Liver (tissue), 9 donors: ENCODE results near the gene LIPC. TPM values are rescaled to one million over a fixed set of nuclear protein-coding genes. Genes with fewer than 3 reads are reported as not detected.

Source experiments
- DNase-seq: peaks from one replicate; pipeline ENCODE4 v3.0.0-alpha.2; 2017; ENCODE audit warnings: low spot score
- H3K27ac ChIP-seq, 2 donors: one replicate each; pipeline ENCODE4 v1.7.0; 2013; ENCODE audit warnings: inconsistent platforms in 2 of 2, low read length in 2 of 2, control low read depth in 1 of 2, low read depth in 1 of 2, mild to moderate bottlenecking in 1 of 2
- H3K27me3 ChIP-seq, 4 donors: one replicate each; pipeline versions ENCODE4 v1.6.1 to v1.7.0; 2013; ENCODE audit warnings: low read length in 3 of 4, inconsistent platforms in 1 of 4, mild to moderate bottlenecking in 1 of 4, moderate library complexity in 1 of 4; ENCODE audit not compliant: control insufficient read depth in 4 of 4, insufficient read depth in 4 of 4
- H3K36me3 ChIP-seq, 4 donors: one replicate each; pipeline versions ENCODE4 v1.6.1 to v1.7.0; 2013; ENCODE audit warnings: low read length in 3 of 4, mild to moderate bottlenecking in 3 of 4, low read depth in 1 of 4, moderate library complexity in 1 of 4; ENCODE audit not compliant: control insufficient read depth in 4 of 4, insufficient read depth in 3 of 4
- H3K4me1 ChIP-seq, 4 donors: one replicate each; pipeline versions ENCODE4 v1.6.1 to v1.7.0; 2013; ENCODE audit warnings: low read length in 3 of 4, mild to moderate bottlenecking in 3 of 4, moderate library complexity in 1 of 4; ENCODE audit not compliant: control insufficient read depth in 4 of 4, insufficient read depth in 4 of 4
- H3K4me3 ChIP-seq, 3 donors: one replicate each; pipeline versions ENCODE4 v1.6.1 to v1.7.0; 2013; ENCODE audit warnings: low read length in 3 of 3, control low read depth in 1 of 3, low read depth in 1 of 3, mild to moderate bottlenecking in 1 of 3
- H3K9ac ChIP-seq, 2 donors: one replicate each; pipeline ENCODE4 v1.7.0; 2013; ENCODE audit warnings: low read length in 2 of 2, mild to moderate bottlenecking in 2 of 2, moderate library complexity in 2 of 2, control low read depth in 1 of 2, low read depth in 1 of 2
- H3K9me3 ChIP-seq, 4 donors: one replicate each; pipeline versions ENCODE4 v1.6.1 to v1.7.0; 2013; ENCODE audit warnings: low read length in 3 of 4; ENCODE audit not compliant: control insufficient read depth in 4 of 4
- ATF3 ChIP-seq: IDR thresholded peaks from 2 replicates; pipeline ENCODE4 v1.6.1; 2016; ENCODE audit warnings: antibody characterized with exemption
- EGR1 ChIP-seq, 2 donors: IDR thresholded peaks; 2 replicates each; pipeline ENCODE4 v1.6.1; 2016 to 2018; ENCODE audit warnings: antibody characterized with exemption in 2 of 2, low read depth in 2 of 2
- FOXA1 ChIP-seq: IDR thresholded peaks from 2 replicates; pipeline ENCODE4 v1.6.1; 2016; ENCODE audit warnings: antibody characterized with exemption
- FOXA2 ChIP-seq: IDR thresholded peaks from 2 replicates; pipeline ENCODE4 v1.6.1; 2016; ENCODE audit warnings: antibody characterized with exemption
- GABPA ChIP-seq, 2 donors: IDR thresholded peaks in 1 of 2; conservative IDR thresholded peaks in 1 of 2; 2 replicates each; pipeline ENCODE4 v1.6.1; 2016; ENCODE audit warnings: antibody characterized with exemption in 2 of 2, mild to moderate bottlenecking in 1 of 2, moderate library complexity in 1 of 2
- HNF4A ChIP-seq, 2 donors: conservative IDR thresholded peaks; 2 replicates each; pipeline ENCODE4 v1.6.1; 2016; ENCODE audit warnings: antibody characterized with exemption in 2 of 2, mild to moderate bottlenecking in 2 of 2
- HNF4G ChIP-seq: IDR thresholded peaks from 2 replicates; pipeline ENCODE4 v1.6.1; 2016; ENCODE audit warnings: antibody characterized with exemption
- JUND ChIP-seq, 2 donors: IDR thresholded peaks; 2 replicates each; pipeline ENCODE4 v1.6.1; 2016; ENCODE audit warnings: antibody characterized with exemption in 2 of 2
- MAX ChIP-seq: IDR thresholded peaks from 2 replicates; pipeline ENCODE4 v1.6.1; 2016; ENCODE audit warnings: antibody characterized with exemption
- NR2F2 ChIP-seq: IDR thresholded peaks from 2 replicates; pipeline ENCODE4 v1.6.1; 2016; ENCODE audit warnings: antibody characterized with exemption
- RAD21 ChIP-seq, 2 donors: IDR thresholded peaks; 2 replicates each; pipeline ENCODE4 v1.6.1; 2016; ENCODE audit warnings: antibody characterized with exemption in 2 of 2, mild to moderate bottlenecking in 2 of 2
- RXRA ChIP-seq, 2 donors: IDR thresholded peaks; 2 replicates each; pipeline ENCODE4 v1.6.1; 2017 to 2018; ENCODE audit warnings: antibody characterized with exemption in 2 of 2, mild to moderate bottlenecking in 1 of 2
- SP1 ChIP-seq: IDR thresholded peaks from 2 replicates; pipeline ENCODE4 v1.6.1; 2018; ENCODE audit warnings: antibody characterized with exemption, mild to moderate bottlenecking
- TAF1 ChIP-seq: conservative IDR thresholded peaks from 2 replicates; pipeline ENCODE4 v1.6.1; 2016; ENCODE audit warnings: antibody characterized with exemption, mild to moderate bottlenecking
- YY1 ChIP-seq: IDR thresholded peaks from 2 replicates; pipeline ENCODE4 v1.6.1; 2016; ENCODE audit warnings: antibody characterized with exemption, mild to moderate bottlenecking
- WGBS: extraction: QIAGEN DNeasy Blood & Tissue Kit; methylation state at CpG from one replicate; pipeline ENCODE4 v1.1.7; 2013; 5-methylcytosine and 5-hydroxymethylcytosine counted together
- polyA plus RNA-seq, 2 donors: library from polyadenylated mRNA; stranded (reverse) in 1 of 2; unstranded in 1 of 2; fragments of 200-250 nt in 1 of 2; fragments of >200 nt in 1 of 2; fragmentation: Nextera tagmentation in 1 of 2; extraction: Ambion mirVana in 1 of 2; gene quantifications; one replicate each; pipeline versions ENCODE4 v1.2.1 to v1.2.3, GENCODE V29; 2013 to 2015
- total RNA-seq, 2 donors: library from RNA; depleted of rRNA; stranded (reverse); fragments of >200 nt; gene quantifications; one replicate each; pipeline ENCODE4 v1.2.3, GENCODE V29; 2014
- TF ChIP-seq, protein P1 (sequence below): fragments of 150-350 bp; IDR thresholded peaks from 2 replicates; pipeline ENCODE4 v1.5.1; 2017; ENCODE audit warnings: improper control_type of control experiment, low read depth, low read length; ENCODE audit not compliant: missing input control
- TF ChIP-seq, protein P2 (sequence below): IDR thresholded peaks from 2 replicates; pipeline ENCODE4 v1.6.1; 2016; ENCODE audit warnings: antibody characterized with exemption
- TF ChIP-seq, protein P3 (sequence below): IDR thresholded peaks from 2 replicates; pipeline ENCODE4 v1.6.1; 2016; ENCODE audit warnings: antibody characterized with exemption, mild to moderate bottlenecking
- donor health status: healthy.
- donor health status: healthy.
- donor health status: healthy.
- donor health status: healthy.
- donor health status: healthy.

Gene LIPC
- total and polyA plus RNA-seq, 4 donors = 60.1 to 268 (median 131) TPM

DNA sequence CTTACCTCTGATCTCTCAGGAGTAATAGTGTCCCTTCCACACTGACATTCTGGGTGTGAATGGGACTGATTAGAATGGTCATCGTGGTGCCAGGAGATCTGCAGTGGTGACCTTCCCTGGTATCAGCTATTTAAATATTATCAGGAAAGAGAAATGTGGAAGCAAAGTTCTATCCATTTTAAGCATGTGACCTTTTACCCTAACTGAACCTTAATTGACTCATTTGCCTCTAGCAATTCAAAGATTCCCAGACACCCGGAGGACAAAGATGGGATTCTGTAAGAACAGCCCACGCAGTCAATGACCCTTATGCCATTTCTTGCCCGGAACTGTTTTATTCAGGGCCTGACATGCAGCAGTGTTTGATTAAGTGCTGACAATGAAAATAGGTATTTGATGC, 10.3 kb downstream of the LIPC start:
- Histone ChIP-seq H3K4me1 (peaks cover 27 to 64% (median 51%) of the 10 kb centered on the region in 4 donors), H3K27me3 (no peaks in the 10 kb centered on the region), H3K9ac (peak overlapping the region in 1 of 2 donors; percentile 17), H3K36me3 (no peaks in the 10 kb centered on the region), H3K27ac (peak overlapping the region; percentile 93 to 96), H3K4me3 (no peak overlapping the region), H3K9me3 (no peaks in the 10 kb centered on the region)
- DNase-seq = no peak
- TF ChIP-seq JUND (IDR thresholded peaks at IDR 0.05) (peak in 1 of 2 donors; percentile 64), ATF3 (no peak), FOXA2 (peak; percentile 63), NR2F2 (peak; percentile 88), MAX (peak; percentile 73), RAD21 (IDR thresholded peaks at IDR 0.05) (peak; percentile 49 to 62), TAF1 (peak; percentile 36), HNF4A (conservative IDR thresholded peaks at IDR 0.05) (peak; percentile 85 to 92), FOXA1 (peak; percentile 29), RXRA (IDR thresholded peaks at IDR 0.05) (peak; percentile 97), HNF4G (peak; percentile 27), SP1 (peak; percentile 79), YY1 (no peak), GABPA (IDR thresholded peaks at IDR 0.05 in 1 of 2, conservative IDR thresholded peaks at IDR 0.05 in 1 of 2) (peak in 1 of 2 donors; percentile 12), EGR1 (IDR thresholded peaks at IDR 0.05; ENCODE audit: low read depth in 2 of 2) (peak in 1 of 2 donors; percentile 67)
- TF ChIP-seq, protein P1, sequence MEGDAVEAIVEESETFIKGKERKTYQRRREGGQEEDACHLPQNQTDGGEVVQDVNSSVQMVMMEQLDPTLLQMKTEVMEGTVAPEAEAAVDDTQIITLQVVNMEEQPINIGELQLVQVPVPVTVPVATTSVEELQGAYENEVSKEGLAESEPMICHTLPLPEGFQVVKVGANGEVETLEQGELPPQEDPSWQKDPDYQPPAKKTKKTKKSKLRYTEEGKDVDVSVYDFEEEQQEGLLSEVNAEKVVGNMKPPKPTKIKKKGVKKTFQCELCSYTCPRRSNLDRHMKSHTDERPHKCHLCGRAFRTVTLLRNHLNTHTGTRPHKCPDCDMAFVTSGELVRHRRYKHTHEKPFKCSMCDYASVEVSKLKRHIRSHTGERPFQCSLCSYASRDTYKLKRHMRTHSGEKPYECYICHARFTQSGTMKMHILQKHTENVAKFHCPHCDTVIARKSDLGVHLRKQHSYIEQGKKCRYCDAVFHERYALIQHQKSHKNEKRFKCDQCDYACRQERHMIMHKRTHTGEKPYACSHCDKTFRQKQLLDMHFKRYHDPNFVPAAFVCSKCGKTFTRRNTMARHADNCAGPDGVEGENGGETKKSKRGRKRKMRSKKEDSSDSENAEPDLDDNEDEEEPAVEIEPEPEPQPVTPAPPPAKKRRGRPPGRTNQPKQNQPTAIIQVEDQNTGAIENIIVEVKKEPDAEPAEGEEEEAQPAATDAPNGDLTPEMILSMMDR = no peak
- TF ChIP-seq, protein P2, sequence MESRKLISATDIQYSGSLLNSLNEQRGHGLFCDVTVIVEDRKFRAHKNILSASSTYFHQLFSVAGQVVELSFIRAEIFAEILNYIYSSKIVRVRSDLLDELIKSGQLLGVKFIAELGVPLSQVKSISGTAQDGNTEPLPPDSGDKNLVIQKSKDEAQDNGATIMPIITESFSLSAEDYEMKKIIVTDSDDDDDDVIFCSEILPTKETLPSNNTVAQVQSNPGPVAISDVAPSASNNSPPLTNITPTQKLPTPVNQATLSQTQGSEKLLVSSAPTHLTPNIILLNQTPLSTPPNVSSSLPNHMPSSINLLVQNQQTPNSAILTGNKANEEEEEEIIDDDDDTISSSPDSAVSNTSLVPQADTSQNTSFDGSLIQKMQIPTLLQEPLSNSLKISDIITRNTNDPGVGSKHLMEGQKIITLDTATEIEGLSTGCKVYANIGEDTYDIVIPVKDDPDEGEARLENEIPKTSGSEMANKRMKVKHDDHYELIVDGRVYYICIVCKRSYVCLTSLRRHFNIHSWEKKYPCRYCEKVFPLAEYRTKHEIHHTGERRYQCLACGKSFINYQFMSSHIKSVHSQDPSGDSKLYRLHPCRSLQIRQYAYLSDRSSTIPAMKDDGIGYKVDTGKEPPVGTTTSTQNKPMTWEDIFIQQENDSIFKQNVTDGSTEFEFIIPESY = no peak
- TF ChIP-seq, protein P3, sequence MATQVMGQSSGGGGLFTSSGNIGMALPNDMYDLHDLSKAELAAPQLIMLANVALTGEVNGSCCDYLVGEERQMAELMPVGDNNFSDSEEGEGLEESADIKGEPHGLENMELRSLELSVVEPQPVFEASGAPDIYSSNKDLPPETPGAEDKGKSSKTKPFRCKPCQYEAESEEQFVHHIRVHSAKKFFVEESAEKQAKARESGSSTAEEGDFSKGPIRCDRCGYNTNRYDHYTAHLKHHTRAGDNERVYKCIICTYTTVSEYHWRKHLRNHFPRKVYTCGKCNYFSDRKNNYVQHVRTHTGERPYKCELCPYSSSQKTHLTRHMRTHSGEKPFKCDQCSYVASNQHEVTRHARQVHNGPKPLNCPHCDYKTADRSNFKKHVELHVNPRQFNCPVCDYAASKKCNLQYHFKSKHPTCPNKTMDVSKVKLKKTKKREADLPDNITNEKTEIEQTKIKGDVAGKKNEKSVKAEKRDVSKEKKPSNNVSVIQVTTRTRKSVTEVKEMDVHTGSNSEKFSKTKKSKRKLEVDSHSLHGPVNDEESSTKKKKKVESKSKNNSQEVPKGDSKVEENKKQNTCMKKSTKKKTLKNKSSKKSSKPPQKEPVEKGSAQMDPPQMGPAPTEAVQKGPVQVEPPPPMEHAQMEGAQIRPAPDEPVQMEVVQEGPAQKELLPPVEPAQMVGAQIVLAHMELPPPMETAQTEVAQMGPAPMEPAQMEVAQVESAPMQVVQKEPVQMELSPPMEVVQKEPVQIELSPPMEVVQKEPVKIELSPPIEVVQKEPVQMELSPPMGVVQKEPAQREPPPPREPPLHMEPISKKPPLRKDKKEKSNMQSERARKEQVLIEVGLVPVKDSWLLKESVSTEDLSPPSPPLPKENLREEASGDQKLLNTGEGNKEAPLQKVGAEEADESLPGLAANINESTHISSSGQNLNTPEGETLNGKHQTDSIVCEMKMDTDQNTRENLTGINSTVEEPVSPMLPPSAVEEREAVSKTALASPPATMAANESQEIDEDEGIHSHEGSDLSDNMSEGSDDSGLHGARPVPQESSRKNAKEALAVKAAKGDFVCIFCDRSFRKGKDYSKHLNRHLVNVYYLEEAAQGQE = peak; percentile 52
- 19% methylated on average over 4 of the region's 4 CpGs for WGBS
